A172 (cell line): ENCODE results near the gene NAP1L4. TPM values are rescaled to one million over a fixed set of nuclear protein-coding genes. Genes with fewer than 3 reads are reported as not detected.

ENCODE experiments used
- DNase-seq: peaks from one replicate; pipeline ENCODE4 v3.0.0-alpha.2; 2015; ENCODE audit warnings: low spot score
- total RNA-seq: library from RNA; depleted of rRNA; stranded (reverse); fragments of >200 nt; shearing (Covaris generic); gene quantifications from 2 replicates; pipeline ENCODE4 v1.2.3, GENCODE V29; 2014

Gene NAP1L4
- total RNA-seq, 1 experiment from 2014 or later = 149 TPM

DNA sequence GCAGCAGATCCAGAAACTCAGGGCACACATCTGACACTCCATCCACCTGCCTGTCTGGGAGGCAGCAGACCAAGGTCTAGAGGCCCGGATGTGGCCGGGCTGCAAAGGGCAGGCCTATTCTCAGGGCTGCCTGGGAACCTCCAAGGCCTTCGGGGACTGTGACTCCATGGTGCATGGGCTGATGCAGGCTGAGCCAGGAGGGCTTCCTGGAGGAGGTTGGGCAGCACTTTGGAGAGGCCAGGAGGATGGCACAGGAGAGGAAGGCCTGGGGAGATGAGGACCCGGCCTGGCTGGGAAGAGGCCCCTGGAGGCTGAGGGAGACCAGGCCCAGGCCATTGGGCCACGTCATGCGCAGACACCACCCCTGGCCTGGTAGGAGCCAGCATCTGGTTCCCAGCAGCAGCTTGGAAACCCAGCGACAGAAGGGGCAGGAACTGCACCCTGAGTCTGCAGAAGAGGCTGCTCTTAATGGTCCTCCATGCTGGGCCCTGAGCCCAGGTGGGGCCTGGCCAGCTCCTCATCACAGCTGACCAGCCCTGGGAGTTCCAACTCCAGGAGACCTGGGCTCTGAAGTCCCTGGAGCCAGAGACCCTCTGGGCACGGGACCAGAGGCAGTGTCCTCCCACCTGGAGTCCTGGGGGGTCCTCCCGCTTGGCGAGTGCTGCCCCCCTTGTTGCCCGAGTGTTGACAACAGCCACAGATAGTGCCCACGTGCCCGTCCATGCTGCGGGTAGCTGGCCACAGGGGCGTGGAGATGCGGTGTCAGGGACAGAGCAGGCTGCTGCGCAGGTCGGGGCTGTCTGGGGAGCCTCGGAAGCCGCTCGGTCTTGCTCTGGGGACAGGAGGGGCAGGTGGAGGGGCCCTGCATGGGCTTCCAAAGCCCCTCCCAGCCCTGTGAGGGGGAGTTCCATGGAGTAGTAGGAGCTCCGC is 68.4 kb downstream of the NAP1L4 start:
- DNase-seq = no peak

DNA sequence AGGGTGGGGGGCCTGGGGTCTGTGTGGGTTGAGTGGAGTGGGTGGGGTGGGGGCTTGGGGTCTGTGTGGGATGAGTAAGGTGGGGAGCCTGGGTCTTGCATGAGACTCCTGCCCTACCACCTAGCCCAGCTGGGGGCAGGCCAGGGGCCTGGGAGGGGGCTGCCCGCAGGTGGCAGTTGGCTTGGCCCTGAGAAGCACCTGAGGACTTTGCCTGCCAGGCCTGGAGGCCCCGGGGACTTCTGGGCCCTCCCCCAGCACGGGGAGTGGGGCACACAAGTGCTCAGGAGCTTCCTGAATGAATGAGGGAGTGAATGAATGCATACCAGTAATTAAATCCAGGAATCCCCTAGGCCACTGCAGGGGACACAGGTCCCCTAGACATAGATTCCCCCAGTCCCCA is 69.5 kb downstream of the NAP1L4 start:
- no peak for DNase-seq

DNA sequence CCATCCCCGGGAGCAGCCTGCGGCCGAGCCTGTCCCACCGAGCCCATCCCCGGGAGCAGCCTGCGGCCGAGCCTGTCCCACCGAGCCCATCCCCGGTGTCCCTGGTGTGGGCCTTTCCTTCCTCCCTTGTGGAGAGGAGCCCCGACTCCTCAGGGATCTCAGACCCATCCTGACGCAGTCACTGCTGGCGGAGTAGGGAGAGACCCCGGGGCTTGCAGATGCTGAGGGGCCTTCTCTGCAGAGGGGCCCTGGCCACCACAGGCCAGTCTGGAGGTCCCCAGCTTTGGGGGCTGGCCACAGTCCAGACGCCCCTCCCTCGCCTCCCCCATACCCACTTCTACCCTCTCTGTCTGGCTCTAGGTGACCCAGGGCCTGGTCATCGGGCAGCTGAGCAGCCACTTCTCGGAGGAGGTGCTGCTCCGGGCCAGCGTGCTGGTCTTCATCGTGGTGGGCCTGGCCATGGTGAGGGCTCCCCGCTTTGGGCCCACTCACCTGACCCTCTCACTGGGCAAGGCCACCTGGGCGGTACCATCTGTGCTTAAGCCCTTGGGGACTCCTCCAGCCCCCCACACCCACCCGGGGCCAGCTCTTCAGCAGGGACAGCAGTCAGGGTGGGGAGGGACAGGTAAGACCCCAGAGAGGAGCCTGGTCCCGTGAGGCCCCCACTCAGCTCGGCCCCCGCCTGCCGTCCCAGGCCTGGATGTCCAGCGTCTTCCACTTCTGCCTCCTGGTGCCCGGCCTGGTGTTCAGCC is 70.2 kb downstream of the NAP1L4 start:
- DNase-seq = no peak

DNA sequence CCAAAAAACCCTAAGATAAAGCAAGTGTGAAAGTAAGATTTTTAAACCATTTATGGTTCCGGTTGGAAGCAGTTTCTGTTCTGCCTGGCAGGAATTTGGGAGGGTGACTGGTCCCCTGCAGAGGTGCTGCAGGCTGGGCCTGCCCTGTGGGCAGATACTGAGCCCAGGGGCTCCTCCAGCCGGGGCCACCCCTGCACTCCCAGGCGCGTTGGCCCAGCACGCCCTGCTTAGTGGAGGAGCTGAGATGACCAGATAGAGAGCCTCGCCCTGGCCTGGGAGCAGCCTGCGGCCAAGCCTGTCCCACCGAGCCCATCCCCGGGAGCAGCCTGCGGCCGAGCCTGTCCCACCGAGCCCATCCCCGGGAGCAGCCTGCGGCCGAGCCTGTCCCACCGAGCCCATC is 70.9 kb downstream of the NAP1L4 start:
- no peak for DNase-seq

DNA sequence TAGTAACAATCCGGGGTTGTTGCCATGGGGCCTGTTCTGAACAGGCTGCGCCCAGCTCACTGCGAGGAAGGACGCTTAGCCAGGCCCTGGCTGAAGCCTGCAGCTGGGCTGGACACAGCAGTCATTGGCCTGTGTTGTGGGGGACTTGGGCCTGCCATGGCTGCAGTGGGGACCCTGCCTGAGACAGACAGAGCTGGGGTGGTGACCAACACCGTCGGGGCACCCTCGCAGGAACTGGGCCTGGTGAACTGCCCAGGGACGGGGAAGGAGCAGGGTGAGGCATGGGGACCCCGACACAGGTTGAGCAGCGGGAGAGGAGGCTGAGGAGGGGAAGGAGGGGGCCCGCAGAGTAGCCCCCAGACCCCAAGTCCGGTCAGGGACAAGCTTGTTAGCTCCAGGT is 71.8 kb downstream of the NAP1L4 start:
- no peak for DNase-seq

DNA sequence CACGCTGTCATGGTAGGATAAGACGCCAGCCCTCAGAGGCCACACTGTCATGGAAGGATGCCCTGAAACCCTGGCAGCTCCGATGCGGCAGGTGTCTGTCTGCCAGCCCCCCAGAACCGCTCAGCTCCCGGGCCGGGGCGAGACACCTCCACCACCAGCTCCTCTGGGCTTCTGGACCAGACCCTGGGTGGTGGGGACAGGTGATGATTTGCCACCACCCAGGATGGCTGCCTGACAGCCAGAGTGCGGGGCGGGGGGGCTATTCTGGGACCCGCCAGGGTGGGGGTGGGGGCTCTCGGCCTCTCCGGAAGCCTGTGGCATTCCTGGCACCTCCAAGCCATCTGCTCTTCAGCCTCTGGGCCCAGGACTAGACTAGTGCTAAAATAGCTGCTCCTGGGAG is 72.3 kb downstream of the NAP1L4 start:
- no peak for DNase-seq

DNA sequence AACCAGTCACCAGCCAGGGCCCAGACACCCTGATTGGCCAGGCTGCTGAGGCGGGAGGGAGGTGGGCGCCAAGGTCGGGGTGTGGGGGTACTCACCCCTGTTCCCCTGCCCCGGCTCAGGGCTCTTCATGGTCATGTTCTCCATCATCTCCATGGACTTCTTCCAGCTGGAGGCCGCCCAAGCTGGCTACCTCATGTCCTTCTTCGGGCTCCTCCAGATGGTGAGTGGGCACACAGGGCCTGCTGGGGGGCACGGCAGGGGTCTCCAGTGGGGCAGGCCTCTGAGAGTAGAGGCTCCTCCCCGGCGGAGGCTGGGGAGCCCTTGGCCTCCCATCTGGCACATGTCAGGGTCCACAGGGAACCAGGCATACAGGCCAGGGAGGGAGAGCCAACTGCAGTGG is 72.9 kb downstream of the NAP1L4 start:
- no peak for DNase-seq

DNA sequence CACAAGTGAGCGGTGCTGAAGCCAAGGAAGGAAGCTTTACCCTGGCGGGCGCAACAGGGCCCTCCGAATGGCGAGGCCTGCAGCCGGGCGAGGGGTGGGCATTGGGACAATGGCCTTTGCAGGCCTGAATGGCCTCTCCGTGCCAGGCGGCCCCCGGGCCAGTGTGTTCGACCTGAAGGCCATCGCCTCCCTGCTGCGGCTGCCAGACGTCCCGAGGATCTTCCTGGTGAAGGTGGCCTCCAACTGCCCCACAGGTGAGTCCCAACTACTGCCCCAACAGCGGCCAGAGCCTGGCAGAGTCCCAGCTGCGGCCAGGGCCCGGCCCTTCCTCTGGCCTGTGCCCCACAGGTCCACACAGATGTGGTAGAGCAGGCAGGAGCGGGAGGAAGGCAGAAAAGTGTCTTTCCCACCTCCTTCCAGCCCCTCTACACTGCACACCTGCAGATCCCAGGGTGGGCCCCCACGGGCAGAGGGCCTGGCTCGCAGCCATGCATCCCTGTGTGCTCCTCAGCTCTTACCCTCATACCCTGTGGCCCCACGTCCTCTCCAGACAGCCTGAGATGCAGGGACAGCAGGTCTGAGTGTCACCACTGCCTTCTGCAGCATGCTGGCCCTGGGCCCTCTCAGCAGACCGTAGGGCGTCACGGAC is 74.2 kb downstream of the NAP1L4 start:
- no peak for DNase-seq

DNA sequence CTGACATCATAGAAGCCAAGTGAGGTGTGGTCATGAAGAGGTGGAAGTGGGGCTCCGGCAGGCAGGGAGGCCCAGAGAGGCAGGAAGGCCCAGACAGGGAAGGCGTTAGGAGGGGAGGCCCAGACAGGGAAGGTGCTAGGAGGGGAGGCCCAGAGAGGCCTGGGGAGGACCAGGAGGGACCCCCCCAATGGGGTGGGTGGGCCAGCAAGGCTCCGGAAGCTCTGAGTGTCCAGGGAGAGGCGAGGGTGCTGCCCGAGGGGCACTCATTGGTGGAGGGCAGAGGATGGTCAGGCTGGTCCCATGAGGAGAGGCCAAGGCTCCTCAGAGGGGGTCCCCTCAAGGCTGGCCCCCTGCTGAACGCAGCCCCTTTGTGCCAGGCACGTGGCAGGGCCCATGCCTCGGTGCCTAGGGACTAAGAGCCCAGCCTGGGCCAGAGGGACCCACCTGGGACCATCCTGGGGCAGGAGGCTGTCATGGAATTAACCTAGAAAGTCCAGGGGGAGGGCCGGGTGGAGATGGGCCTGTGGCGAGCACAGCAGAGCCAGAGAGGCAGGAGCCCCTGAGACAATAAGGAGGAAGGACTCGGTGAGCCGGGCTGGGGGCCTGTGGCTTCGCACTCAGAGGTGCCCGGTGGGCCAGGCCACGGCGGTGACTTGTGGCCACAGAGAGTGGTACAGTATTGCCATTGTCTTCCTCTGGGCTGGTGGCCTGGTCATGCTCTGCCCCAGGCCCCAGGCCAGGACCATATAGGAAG is 75.1 kb downstream of the NAP1L4 start:
- no peak for DNase-seq

DNA sequence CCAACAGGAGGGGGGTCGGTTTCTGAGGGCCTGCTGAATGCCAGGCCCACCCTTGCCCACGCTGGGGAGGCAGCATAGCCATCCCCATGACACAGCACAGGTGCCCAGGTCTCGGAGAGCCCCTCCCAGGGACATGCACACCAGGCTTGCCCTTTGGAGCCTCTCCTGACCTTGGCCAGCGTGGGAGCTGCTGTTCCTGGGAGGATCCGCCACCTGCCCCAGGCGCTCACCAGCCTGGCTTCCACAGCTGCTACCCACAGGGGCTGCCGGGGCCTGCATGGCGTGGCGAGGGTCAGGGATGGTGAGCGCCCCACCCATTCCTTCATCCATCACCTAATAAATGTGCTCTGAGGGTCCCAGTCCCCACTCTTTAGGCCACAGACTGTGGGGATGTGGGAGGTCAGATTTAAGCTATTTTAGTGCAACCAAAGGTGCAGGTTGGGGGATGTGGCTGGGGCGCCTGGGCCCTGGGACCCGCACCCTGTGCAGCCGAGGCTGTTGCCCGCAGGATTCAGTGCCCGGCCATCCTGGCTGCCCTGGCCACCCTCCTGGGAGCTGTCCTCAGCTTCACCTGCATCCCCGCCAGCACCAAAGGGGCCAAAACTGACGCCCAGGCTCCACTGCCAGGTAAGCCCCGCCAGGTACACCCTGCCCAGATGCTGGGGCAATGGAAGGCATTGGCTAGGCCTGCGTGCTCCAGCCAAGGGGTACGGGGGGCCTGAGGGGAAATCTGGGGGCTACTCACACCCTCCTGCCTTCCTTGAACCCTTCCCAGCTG is 75.8 kb downstream of the NAP1L4 start:
- DNase-seq = no peak

DNA sequence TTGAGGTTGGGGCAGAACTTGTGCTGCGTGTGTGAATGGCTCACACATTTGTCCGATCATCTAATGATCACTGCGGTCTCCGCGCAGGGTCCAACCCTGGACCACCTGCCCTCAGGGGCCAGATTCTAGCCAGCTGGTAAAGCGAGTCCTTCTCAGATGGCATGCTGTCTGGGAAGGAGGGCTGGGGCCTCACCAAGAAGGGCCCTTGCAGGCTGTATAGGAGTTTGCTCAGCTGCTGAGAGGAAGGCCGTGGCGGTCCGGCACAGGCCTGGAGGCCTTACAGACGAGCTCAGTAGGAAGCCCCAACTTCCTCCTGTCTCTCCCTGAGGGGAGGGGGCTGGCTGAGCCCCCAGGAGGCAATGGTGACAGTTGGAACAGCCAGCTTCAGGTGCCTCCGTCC is 76.7 kb downstream of the NAP1L4 start:
- DNase-seq = no peak

DNA sequence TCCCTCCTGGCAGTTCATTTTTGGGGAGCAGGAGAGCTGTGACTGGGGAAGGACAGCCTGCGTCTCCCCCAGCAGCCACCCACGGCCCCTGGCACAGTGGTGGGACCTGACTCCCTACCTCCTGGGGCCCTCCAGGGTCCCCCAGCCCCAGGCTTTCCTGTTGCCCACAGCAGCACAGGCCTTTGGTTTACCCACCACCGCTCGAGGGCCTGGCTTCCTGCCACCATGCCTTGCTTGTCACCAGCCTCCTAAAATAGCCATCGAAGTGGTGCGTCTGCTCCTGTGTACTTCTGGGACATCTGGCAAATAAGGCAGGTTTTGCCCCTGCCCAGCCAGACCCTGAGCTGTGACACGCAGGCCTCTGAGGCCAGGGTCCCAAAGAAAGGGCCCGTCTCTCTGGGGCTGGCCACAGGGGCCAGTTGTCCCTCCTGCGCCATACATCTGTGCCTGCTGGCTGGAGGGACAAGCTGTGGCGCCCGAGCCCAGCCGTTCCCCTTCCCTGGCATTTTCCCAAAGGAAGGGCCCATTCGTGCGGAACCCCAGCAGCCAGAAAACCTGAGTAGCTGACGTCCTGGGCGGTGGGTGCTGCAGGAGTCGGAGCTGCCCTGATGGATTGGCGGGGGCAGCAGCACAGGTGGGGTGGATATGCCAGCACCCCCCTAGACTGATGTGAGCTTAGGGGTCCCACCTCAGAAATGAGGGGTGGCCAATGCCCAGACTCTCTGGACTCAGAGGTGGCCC is 77.5 kb downstream of the NAP1L4 start:
- DNase-seq = no peak

DNA sequence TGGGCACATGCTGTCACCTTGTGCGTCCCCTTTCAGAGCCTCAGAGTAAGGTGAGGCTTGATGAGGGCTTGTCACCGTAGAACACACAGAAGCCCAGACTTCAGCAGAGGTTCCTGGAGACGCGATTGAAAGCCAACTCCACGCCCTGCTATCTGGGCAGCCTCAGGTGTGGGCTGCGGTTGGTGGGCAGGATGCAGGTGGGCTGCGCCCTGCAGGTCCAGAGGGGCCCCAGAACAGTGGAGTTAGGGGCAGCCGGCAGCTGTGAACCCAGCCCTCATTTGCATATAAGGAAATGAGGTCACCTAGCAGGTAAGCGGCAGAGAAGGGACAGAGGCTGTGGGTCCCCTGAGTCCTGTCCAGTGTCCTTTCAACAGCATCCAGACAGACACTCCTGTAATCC is 78.4 kb downstream of the NAP1L4 start:
- DNase-seq = no peak

DNA sequence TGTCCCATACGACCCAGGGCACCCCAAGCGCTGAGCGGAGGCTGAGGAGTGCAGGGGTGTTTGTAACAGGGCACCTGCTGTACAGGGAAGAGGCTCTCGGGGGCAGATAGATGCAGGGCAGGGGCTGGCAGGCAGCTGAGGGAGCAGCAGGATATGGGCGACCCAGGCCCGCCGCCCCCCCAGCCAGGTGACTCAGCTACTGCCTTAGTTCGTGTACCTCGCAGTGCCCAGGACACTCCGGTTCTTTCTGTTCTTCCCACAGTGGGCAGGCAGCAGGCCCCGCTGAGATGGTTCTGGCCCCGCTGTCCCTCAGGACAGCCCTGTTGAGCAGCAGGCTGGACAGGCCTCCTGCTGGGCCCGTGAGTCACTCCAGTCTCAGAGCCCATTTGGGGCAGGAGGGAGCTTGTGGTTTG is 79.1 kb downstream of the NAP1L4 start:
- peak; percentile 74 for DNase-seq

DNA sequence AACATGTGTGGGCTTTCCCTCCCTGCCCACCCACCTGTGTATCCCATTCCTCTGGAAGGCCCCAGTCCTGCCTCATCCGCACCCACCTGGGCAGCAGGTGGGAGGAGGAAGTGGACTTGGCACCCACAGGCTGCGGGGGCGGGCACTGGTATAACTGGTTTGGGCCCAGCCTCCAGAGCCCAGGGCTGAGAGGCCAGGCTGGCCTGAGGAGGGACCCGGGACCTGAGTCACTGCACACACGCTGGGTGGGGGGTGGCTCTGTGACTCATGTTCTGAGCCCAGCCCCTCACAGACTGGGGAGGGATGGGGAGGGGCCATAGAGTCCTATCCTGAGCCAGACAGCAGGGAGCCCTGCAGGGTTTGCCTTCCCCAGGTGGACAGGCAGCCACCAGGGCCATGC is 79.6 kb downstream of the NAP1L4 start:
- peak; percentile 97 for DNase-seq

DNA sequence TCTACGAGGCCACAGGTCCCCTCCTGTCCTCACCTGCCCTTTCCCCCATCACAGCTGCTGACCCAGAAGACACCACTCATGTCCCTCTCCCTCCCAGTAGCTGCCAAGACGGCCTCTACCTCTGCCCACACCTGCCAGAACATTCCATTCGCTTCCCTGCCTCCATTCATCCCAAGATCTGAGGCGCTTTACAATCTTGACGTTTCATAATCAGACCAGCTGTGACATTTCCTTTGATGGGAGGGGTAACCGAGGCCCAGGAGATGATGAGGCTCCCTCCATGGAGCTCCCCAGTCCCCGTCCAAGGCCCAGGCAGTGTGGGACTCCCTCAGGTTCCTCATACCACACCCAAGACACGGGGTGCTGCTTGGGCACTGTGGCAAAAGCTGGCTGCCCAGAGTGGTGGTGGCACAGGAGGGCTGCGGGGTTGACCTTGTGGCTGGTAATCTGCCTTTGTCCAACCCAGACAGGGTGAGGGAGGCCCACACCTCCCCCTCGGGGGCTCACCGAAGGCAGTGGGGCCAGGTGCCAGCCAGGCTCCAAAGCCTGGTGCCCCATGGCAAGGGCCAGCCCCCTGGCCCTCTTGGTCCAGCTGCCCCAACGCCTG is 80.2 kb downstream of the NAP1L4 start:
- DNase-seq = no peak

DNA sequence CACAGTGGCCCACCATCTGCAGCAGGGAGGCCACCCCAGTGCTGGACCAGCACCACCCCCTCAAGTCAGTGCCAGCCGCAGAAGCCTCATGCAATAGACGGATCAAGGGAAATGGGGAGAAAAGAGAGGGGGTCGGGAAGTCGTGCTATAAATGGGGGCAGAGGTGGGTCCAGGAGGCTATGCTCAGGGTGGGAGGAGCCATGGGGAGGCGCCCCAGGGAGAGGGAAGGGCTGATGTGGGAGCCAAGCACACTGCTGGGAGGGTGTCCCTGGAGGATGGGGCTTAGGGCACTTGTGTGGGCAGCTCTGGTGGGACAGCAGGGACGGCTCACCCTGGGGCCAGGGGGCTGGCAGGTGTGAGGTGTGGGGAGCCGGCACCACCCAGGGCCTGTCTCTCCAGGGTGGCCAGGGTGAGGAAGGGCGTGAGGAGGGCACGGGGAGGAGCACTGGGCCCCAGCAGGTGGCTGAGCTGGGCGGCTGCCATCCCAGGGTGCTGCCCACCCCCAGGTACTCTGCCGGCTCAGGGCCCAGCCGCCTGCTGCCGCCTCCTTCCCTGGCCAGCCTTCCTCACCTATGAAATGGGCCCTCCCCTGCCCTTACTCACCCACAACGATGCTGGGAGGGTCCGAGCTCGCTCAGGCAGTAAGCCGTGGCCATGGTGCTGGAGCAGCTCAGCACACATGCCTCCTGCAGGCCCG is 80.9 kb downstream of the NAP1L4 start:
- no peak for DNase-seq

DNA sequence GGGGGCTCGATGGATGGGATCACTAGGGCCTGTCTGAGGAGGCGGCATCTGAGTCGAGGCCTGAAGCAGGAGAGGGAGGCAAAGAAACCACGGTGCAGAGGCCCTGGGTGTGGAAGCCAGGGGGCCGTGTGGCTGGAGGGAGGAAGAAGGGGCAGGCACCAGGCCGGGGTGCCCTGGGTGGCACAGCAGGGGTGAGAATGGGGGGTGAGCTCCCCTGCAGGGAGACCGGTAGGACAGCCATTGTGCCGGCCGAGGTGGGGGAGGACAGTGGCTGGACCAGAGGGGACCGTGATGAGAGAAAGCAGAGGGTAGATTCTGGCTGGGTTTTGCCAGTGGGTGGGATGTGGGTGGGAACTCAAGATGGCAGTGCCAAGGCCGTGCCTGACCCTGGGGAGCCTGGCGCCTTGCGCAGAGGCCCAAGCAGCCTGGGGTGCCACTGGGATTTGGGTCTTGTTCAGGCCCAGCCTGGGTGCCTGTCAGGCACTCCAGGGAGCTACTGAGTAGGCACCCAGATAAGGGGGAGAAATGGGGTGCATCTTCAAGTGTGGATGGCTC is 81.7 kb downstream of the NAP1L4 start:
- DNase-seq = no peak
